HepG2 (cell line): ENCODE data around the gene POLN. TPM values are rescaled to one million over a fixed set of nuclear protein-coding genes. Genes with fewer than 3 reads are reported as not detected.

Source experiments
- ATAC-seq: fragments of 200-7000 bp; cut with Tn5 transposase; 3 replicates; pipeline ENCODE4 v1.9.1; 2020; ENCODE audit warnings: mild to moderate bottlenecking, moderate library complexity
- BruUV-seq: library from RNA; stranded (reverse); fragments of 400-500 nt; replicated peaks from 2 replicates; lab custom pipeline; 2021; lab: Mats Ljungman, UMichigan
- CTCF ChIA-PET: fragments of 300-600 bp; formaldehyde crosslinking; extraction: SDS; loops from one replicate; lab custom pipeline; 2021; ENCODE audit warnings: low total read pairs, inconsistent platforms, low intra/inter-chr PET ratio; lab: Yijun Ruan, JAX
- POLR2A ChIA-PET: fragments of 350-600 bp; sonication (Branson Sonifier 250); formaldehyde crosslinking; loops from one replicate; lab custom pipeline; 2020; ENCODE audit warnings: antibody characterized with exemption, inconsistent platforms; lab: Yijun Ruan, JAX
- DNase-seq: peaks from one replicate; pipeline ENCODE4 v3.0.0-alpha.2; 2015; ENCODE audit warnings: low spot score
- FAIRE-seq: peaks from 3 replicates; lab custom pipeline; 2011; peaks lifted over from hg19 to GRCh38; lab: Jason Lieb, UNC
- H2AFZ ChIP-seq: one replicate; pipeline ENCODE4 v1.6.1; 2011; ENCODE audit warnings: low read length, inconsistent platforms
- H3K27ac ChIP-seq: fragments of 300-600 bp; 3 replicates; pipeline ENCODE4 v1.8.0; 2011; ENCODE audit warnings: mixed run types, mild to moderate bottlenecking, mixed read lengths, low read length, inconsistent platforms; ENCODE audit not compliant: insufficient read depth; ENCODE audit errors: extremely low read length
- H3K27me3 ChIP-seq, 2 experiments: fragments of 200-600 bp in 1 of 2; 2 replicates in 1 of 2; 3 replicates in 1 of 2; pipeline versions ENCODE4 v1.6.0 to v1.8.0; 2011; ENCODE audit warnings: low read length in 2 of 2, mild to moderate bottlenecking in 2 of 2, moderate library complexity in 2 of 2, inconsistent platforms in 1 of 2; ENCODE audit not compliant: insufficient read depth in 2 of 2, control insufficient read depth in 1 of 2
- H3K36me3 ChIP-seq, 2 experiments: fragments of 200-600 bp in 1 of 2; replicated peaks in 1 of 2; 2 replicates in 1 of 2; 3 replicates in 1 of 2; pipeline versions ENCODE4 v1.5.1 to v1.8.0; 2011; ENCODE audit warnings: low read length in 2 of 2, inconsistent platforms in 1 of 2; ENCODE audit not compliant: insufficient read depth in 2 of 2, control insufficient read depth in 1 of 2
- H3K4me1 ChIP-seq: 2 replicates; pipeline ENCODE4 v1.5.1; 2012; ENCODE audit warnings: low read length, inconsistent platforms; ENCODE audit not compliant: insufficient read depth
- H3K4me2 ChIP-seq: 2 replicates; pipeline ENCODE4 v1.6.0; 2011; ENCODE audit warnings: low read depth, low read length, inconsistent platforms
- H3K4me3 ChIP-seq, 3 experiments: fragments of 200-600 bp in 1 of 3; sonication (generic), shearing (Covaris generic) in 1 of 3; replicated peaks in 1 of 3; 2 replicates each; pipeline ENCODE4 v1.5.1; 2011 to 2016; ENCODE audit warnings: low read length in 3 of 3, inconsistent platforms in 2 of 3, low read depth in 2 of 3, mild to moderate bottlenecking in 2 of 3, control low read depth in 1 of 3, mixed read lengths in 1 of 3; ENCODE audit not compliant: insufficient read depth in 1 of 3
- H3K79me2 ChIP-seq: one replicate; pipeline ENCODE4 v1.6.1; 2011; ENCODE audit warnings: low read length, inconsistent platforms; ENCODE audit not compliant: insufficient read depth
- H3K9ac ChIP-seq: 2 replicates; pipeline ENCODE4 v1.6.0; 2011; ENCODE audit warnings: mild to moderate bottlenecking, low read depth, low read length, inconsistent platforms; ENCODE audit not compliant: insufficient read depth
- H3K9me3 ChIP-seq: 2 replicates; pipeline ENCODE4 v1.5.1; 2012; ENCODE audit warnings: mild to moderate bottlenecking, low read length
- H4K20me1 ChIP-seq: 2 replicates; pipeline ENCODE4 v1.6.0; 2011; ENCODE audit warnings: inconsistent platforms, mild to moderate bottlenecking, low read length, moderate library complexity; ENCODE audit not compliant: insufficient read depth
- HOXA9 ChIP-seq: sonication (generic); formaldehyde crosslinking; IDR thresholded peaks from 2 replicates; pipeline ENCODE4 v1.8.1; 2022; ENCODE audit warnings: missing genetic modification reagents, mild to moderate bottlenecking, moderate library complexity, borderline replicate concordance
- NCOA2 ChIP-seq: sonication (generic); formaldehyde crosslinking; IDR thresholded peaks from 2 replicates; pipeline ENCODE4 v1.8.0; 2022; ENCODE audit warnings: inconsistent platforms
- TMF1 ChIP-seq: sonication (generic); formaldehyde crosslinking; IDR thresholded peaks from 2 replicates; pipeline ENCODE4 v1.8.1; 2022; ENCODE audit warnings: low read depth, missing genetic modification reagents
- ZFP41 ChIP-seq: sonication (generic); formaldehyde crosslinking; IDR thresholded peaks from 2 replicates; pipeline ENCODE4 v1.4.0; 2020; ENCODE audit warnings: mild to moderate bottlenecking, missing genetic modification reagents, borderline replicate concordance
- ZNF263 ChIP-seq: sonication (generic); formaldehyde crosslinking; IDR thresholded peaks from 2 replicates; pipeline ENCODE4 v1.4.0; 2020; ENCODE audit warnings: missing genetic modification reagents
- ZNF614 ChIP-seq: IDR thresholded peaks from 2 replicates; pipeline ENCODE4 v1.6.1; 2018; ENCODE audit warnings: missing biosample characterization, missing genetic modification reagents, inconsistent platforms, borderline replicate concordance
- ZNF768 ChIP-seq: sonication (generic); formaldehyde crosslinking; IDR thresholded peaks from 2 replicates; pipeline ENCODE4 v1.4.0; 2020; ENCODE audit warnings: missing genetic modification reagents
- ZNF777 ChIP-seq: sonication (generic); formaldehyde crosslinking; IDR thresholded peaks from 2 replicates; pipeline ENCODE4 v1.4.0; 2020; ENCODE audit warnings: missing genetic modification reagents
- WGBS: methylation state at CpG from one replicate; pipeline ENCODE4 v1.1.6; 2017; ENCODE audit warnings: low lambda C conversion rate; 5-methylcytosine and 5-hydroxymethylcytosine counted together
- in situ Hi-C: cut with HindIII; loops from 2 replicates; pipeline ENCODE4 v1.10.0; 2017; ENCODE audit warnings: low pct_unique_long_range_greater_than_20kb; ENCODE audit not compliant: extremely low pct_ligation_motif_present
- intact Hi-C: fragments of 100-400 bp; cut with micrococcal nuclease; formaldehyde crosslinking; loops from one replicate; pipeline ENCODE4 v1.10.0; 2022; ENCODE audit not compliant: unreplicated experiment
- polyA plus RNA-seq, 8 experiments: library from polyadenylated mRNA; depleted of rRNA in 3 of 8; stranded (reverse) in 7 of 8; unstranded in 1 of 8; fragments of >200 nt; fragmentation: Illumina TruSeq in 4 of 8; extraction: Trizol in 4 of 8; gene quantifications; 2 replicates each; pipeline versions ENCODE4 v1.2.1 to v1.2.3, GENCODE V29; 2011 to 2016; ENCODE audit warnings: low read depth in 4 of 8, missing spikeins in 1 of 8, mixed read lengths in 1 of 8; ENCODE audit not compliant: insufficient read depth in 1 of 8
- total RNA-seq, 5 experiments: library from RNA; depleted of rRNA; stranded (reverse); fragments of >200 nt; fragmentation: Illumina TruSeq; extraction: Trizol; gene quantifications; 2 replicates each; pipeline ENCODE4 v1.2.3, GENCODE V29; 2016; ENCODE audit warnings: low read depth in 1 of 5
- TF ChIP-seq, protein P1 (sequence below): sonication (generic); formaldehyde crosslinking; IDR thresholded peaks from 2 replicates; pipeline ENCODE4 v1.4.0; 2020; ENCODE audit warnings: missing genetic modification reagents
- TF ChIP-seq, protein P2 (sequence below): sonication (generic); formaldehyde crosslinking; IDR thresholded peaks from 2 replicates; pipeline ENCODE4 v1.4.0; 2020; ENCODE audit warnings: mild to moderate bottlenecking, missing genetic modification reagents

Gene POLN
- total and polyA plus RNA-seq, 2 of the 13 experiments (the other 11 are each of a cell fraction or from before 2014, with no cell fraction given), result 0.93 to 1.5 TPM

DNA sequence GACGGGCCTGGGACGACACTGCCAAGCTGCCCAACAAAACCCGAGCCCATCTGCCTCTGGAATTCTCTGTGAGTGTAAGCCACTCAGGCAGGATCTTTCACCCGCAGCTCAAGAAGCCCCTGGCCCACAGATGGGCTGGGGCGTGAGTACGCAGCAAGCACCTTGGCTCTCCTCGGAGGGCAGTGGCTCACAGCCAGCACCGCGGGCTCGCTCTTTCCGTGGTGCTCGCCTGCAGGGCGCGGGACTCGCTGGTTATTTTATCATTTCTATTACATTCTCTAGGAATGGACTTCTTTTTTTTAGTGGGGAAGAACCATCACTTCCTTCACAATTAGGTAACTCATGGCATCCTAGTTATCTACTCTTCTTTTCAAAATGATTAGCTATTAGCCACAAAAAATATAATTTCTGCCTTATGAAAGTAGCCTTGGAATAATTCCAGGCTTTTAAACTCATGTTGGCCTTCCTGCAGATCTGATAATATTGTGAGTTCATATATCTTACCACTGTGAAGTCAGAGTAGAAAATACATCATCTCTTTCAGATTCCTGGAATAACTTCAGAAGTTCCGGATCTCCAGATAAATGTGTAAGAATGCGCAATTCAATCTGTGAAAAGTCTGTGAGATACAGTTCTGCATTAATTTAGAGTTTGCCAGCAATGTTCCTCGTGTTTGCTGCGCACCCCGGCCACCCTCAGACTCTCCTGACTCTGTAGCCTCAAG is 114.2 kb downstream of the POLN start (continued):
- TF ChIP-seq, protein P1, sequence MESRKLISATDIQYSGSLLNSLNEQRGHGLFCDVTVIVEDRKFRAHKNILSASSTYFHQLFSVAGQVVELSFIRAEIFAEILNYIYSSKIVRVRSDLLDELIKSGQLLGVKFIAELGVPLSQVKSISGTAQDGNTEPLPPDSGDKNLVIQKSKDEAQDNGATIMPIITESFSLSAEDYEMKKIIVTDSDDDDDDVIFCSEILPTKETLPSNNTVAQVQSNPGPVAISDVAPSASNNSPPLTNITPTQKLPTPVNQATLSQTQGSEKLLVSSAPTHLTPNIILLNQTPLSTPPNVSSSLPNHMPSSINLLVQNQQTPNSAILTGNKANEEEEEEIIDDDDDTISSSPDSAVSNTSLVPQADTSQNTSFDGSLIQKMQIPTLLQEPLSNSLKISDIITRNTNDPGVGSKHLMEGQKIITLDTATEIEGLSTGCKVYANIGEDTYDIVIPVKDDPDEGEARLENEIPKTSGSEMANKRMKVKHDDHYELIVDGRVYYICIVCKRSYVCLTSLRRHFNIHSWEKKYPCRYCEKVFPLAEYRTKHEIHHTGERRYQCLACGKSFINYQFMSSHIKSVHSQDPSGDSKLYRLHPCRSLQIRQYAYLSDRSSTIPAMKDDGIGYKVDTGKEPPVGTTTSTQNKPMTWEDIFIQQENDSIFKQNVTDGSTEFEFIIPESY (CRISPR knock-in tag), result no peak
- TF ChIP-seq NCOA2 (CRISPR knock-in tag) (no peak), ZNF614 (CRISPR knock-in tag) (no peak), TMF1 (CRISPR knock-in tag) (no peak)
- TF ChIP-seq, all 625 proteins: peak for 0

DNA sequence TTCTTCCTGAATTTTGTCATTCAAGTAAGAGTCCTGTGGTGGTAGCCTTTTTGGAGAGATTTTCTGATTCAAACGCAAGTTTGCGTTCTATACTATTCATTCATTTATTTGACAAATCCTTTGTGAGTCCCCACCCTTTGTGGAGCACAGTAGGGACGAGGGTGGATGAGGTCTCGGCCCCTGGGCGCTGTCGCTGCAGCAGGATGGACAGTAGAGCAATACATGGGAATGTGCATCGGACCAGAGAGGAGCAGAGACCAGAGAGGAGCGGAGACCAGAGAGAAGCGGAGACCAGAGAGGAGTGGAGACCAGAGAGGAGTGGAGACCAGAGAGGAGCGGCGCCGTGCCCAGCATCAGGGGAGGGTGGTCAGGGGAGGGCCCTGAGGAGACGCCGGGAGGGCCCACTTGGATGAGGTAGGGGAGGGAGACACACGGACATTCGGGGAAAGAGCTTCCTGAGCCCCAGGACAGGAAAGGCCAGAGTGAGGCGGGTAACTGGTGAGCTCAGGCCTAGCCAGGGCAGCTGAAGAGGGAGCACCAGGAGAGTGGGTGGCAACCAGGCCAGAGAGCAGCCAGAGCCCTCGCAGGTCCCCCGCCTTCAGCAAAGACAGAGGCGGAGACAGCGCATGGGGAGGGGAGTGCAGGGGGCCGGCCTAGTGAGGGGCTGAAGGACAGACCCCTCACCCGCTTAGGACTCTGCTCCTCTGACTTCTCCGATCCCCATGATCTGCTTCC is 115.4 kb downstream of the POLN start:
- Histone ChIP-seq H3K79me2 (no peaks in the 10 kb centered on the region), H2AFZ (no peak overlapping the region), H3K27ac (no peak overlapping the region), H3K9me3 (no peaks in the 10 kb centered on the region), H4K20me1 (no peaks in the 10 kb centered on the region), H3K4me1 (0 out of 2 replicates have a peak, but pooled peaks cover 5% of the 10 kb centered on the region), H3K4me3 (no peak overlapping the region), H3K36me3 (no peaks in the 10 kb centered on the region), H3K27me3 (peaks cover 5 to 9% of the 10 kb centered on the region in 2 experiments; a peak in 4 of 5 replicates), H3K4me2 (no peak overlapping the region), H3K9ac (no peak overlapping the region)
- ATAC-seq, result peak; percentile 61
- FAIRE-seq, result no peak
- no TSS peak for BruUV-seq
- TF ChIP-seq ZNF768 (CRISPR knock-in tag), result 0 out of 2 replicates have a peak, but pooled peaks have one; percentile 26
- TF ChIP-seq ZNF263, result peak; percentile 53
- no peak for TF ChIP-seq HOXA9 (CRISPR knock-in tag)
- TF ChIP-seq ZFP41 (CRISPR knock-in tag), result no peak
- no peak for TF ChIP-seq ZNF777
- TF ChIP-seq, protein P2, sequence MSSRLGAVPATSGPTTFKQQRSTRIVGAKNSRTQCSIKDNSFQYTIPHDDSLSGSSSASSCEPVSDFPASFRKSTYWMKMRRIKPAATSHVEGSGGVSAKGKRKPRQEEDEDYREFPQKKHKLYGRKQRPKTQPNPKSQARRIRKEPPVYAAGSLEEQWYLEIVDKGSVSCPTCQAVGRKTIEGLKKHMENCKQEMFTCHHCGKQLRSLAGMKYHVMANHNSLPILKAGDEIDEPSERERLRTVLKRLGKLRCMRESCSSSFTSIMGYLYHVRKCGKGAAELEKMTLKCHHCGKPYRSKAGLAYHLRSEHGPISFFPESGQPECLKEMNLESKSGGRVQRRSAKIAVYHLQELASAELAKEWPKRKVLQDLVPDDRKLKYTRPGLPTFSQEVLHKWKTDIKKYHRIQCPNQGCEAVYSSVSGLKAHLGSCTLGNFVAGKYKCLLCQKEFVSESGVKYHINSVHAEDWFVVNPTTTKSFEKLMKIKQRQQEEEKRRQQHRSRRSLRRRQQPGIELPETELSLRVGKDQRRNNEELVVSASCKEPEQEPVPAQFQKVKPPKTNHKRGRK (CRISPR knock-in tag), result no peak
- intact Hi-C loops (no loop called here), in situ Hi-C loops (no loop called here)
- no peak for DNase-seq
- ChIA-PET POLR2A (no interaction called here), CTCF (no interaction called here)
- WGBS, result 54% methylated on average over 20 of the region's 24 CpGs
